ENCODE results near the gene LHPP.

GRCh38 chr10:124522933-124523871 is 61.6 kb downstream of the LHPP start:
- TF ChIP-seq POLR2A (IDR thresholded peaks at IDR 0.05; ENCODE audit: low read depth, low read length) (no peak), TAF1 (IDR thresholded peaks at IDR 0.05; ENCODE audit: borderline replicate concordance, low read depth, low read length) (no peak), POLR2AphosphoS5 (IDR thresholded peaks at IDR 0.05; ENCODE audit: low read depth, low read length) (no peak)

All from GM12892 (cell line).